Adrenal gland (tissue), 12 donors: ENCODE results near the gene TRIO. TPM values are rescaled to one million over a fixed set of nuclear protein-coding genes. Genes with fewer than 3 reads are reported as not detected.

ENCODE experiments used
- DNase-seq, 7 donors: peaks; one replicate each; pipeline ENCODE4 v3.0.0-alpha.2; 2019 to 2020
- H3K27ac ChIP-seq, 5 donors: fragments of 200-600 bp; sonication (generic) in 4 of 5; 1 replicate in 3 of 5; 2 replicates in 2 of 5; pipeline versions ENCODE4 v1.5.1 to v1.8.0; 2016 to 2020; ENCODE audit warnings: mild to moderate bottlenecking in 1 of 5
- H3K27me3 ChIP-seq: fragments of 200-600 bp; 2 replicates; pipeline ENCODE4 v1.8.0; 2021
- H3K36me3 ChIP-seq, 2 donors: fragments of 200-600 bp; replicated peaks in 1 of 2; 1 replicate in 1 of 2; 2 replicates in 1 of 2; pipeline versions ENCODE4 v1.5.1 to v1.8.0; 2018 to 2022
- H3K4me1 ChIP-seq, 2 donors: fragments of 200-600 bp; replicated peaks in 1 of 2; 1 replicate in 1 of 2; 2 replicates in 1 of 2; pipeline versions ENCODE4 v1.5.1 to v1.8.0; 2018 to 2021
- H3K4me3 ChIP-seq, 4 donors: fragments of 200-600 bp; sonication (generic) in 3 of 4; one replicate each; pipeline ENCODE4 v1.5.1; 2016 to 2018
- H3K9me3 ChIP-seq, 3 donors: fragments of 200-600 bp; sonication (generic) in 1 of 3; replicated peaks in 1 of 3; 1 replicate in 2 of 3; 2 replicates in 1 of 3; pipeline versions ENCODE4 v1.5.1 to v1.8.0; 2016 to 2021
- POLR2A ChIP-seq, 2 donors: fragments of 450-650 bp; IDR thresholded peaks; one replicate each; pipeline ENCODE4 v1.6.1; 2017; ENCODE audit warnings: antibody characterized with exemption in 2 of 2, mild to moderate bottlenecking in 2 of 2, moderate library complexity in 1 of 2
- WGBS, 4 donors: extraction: QIAGEN DNeasy Blood & Tissue Kit in 2 of 4; methylation state at CpG; one replicate each; pipeline versions ENCODE4 v1.1.5 to v1.1.7; 2013 to 2017; 5-methylcytosine and 5-hydroxymethylcytosine counted together
- intact Hi-C, 2 donors: fragments of 100-400 bp; cut with DNase I; formaldehyde crosslinking; loops; one replicate each; pipeline versions ENCODE4 v1.14.1 to v1.15.0; 2022 to 2023
- polyA plus RNA-seq, 3 donors: library from polyadenylated mRNA; stranded (reverse); fragments of 200-250 nt in 2 of 3; fragments of 350-450 nt in 1 of 3; fragmentation: Illumina TruSeq in 1 of 3; extraction: RNeasy Lipid Tissue Mini Kit (QIAGEN cat#74804) in 1 of 3; gene quantifications; one replicate each; pipeline ENCODE4 v1.2.3, GENCODE V29; 2013 to 2014
- total RNA-seq, 9 donors: library from RNA; depleted of rRNA in 4 of 9; stranded (reverse); fragments of >200 nt in 4 of 9; fragments of 120-200 nt in 1 of 9; fragmentation: NEBNext Ultra II Directional in 1 of 9; extraction: Animal tissue kit (Norgen Biotek cat#: 25700) in 1 of 9; gene quantifications; one replicate each; pipeline versions ENCODE4 v1.1.0 to v1.2.4, GENCODE V29; 2013 to 2023
- TF ChIP-seq, protein P1 (sequence below), 6 experiments: fragments of 450-650 bp in 4 of 6; fragments of 200-600 bp in 2 of 6; sonication (generic) in 1 of 6; IDR thresholded peaks; 1 replicate in 5 of 6; 2 replicates in 1 of 6; pipeline versions ENCODE4 v1.5.1 to v1.8.0; 2016 to 2021; ENCODE audit warnings: antibody characterized with exemption in 6 of 6, mild to moderate bottlenecking in 2 of 6, moderate library complexity in 1 of 6
- donor health status: healthy with polysubstance abuse.
- donor health status: Bipolar disorder and iron deficiency.
- donor health status: DM: yes; HTN: yes; CAD: no.
- donor health status: DM: no; HTN: no; CAD: no.
- donor health status: DM: no; HTN: no; CAD: no.
- donor health status: DM: yes; HTN: yes; CAD: no.

TRIO gene
- total and polyA plus RNA-seq, 12 donors: 27.3 to 109 (median 72.4) TPM

DNA sequence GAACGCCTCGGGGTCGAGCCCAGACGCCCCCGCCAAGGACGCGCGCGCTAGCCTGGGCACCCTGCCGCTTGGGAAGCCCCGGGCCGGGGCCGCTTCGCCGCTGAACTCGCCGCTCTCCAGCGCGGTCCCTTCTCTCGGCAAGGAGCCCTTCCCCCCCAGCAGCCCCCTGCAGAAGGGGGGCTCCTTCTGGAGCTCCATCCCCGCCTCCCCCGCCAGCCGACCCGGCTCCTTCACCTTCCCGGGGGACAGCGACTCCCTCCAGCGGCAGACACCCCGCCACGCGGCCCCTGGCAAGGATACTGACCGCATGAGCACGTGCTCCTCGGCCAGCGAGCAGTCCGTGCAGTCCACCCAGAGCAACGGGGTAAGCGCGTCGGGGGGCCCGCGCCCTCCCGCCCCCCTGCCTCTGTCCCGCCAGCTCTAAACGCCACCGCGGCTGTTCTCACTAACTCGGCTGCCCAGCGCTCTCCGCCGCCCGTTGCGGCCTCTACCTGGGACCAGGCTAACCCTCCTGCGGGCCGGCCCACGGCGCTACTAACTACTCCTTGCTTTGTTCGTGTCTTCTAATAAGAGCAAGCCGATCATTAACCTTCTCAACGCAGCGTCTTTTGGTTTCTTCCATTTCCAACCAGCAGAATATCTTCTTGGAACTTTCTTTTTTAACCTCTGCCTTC lies 344.9 kb downstream of the TRIO start:
- Histone ChIP-seq H3K4me3 (no peak overlapping the region), H3K4me1 (peaks cover 0 to 9% of the 10 kb centered on the region in 2 donors), H3K36me3 (peaks cover 0 to 47% of the 10 kb centered on the region in 2 donors)

DNA sequence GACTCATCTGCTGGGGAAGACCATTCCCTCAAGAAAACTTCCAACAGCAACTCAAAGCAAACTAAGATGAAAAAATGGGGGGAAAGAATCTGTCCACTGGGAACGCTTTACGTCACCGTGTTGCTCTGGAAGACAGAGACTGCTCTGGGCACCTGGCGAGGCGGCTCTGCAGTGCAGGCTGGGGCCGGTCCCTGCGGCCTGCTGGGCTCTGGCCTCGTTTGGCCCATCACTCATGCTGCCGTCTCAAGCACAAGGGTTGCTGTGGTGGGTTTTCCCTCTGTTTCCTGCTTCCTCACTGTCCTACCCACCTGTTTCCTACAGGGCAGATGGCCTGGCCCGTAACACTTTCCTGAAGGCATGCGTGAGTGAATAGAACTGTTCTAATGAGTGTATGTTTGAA lies 345.6 kb downstream of the TRIO start:
- intact Hi-C loops: no loop called here
- Histone ChIP-seq H3K4me3 (no peak overlapping the region), H3K27ac (no peak overlapping the region), H3K27me3 (no peaks in the 10 kb centered on the region), H3K4me1 (peaks cover 0 to 9% of the 10 kb centered on the region in 2 donors), H3K9me3 (no peaks in the 10 kb centered on the region), H3K36me3 (peaks cover 0 to 43% of the 10 kb centered on the region in 2 donors)
- peak in 1 of 7 donors; percentile 51 for DNase-seq
- TF ChIP-seq, protein P1, sequence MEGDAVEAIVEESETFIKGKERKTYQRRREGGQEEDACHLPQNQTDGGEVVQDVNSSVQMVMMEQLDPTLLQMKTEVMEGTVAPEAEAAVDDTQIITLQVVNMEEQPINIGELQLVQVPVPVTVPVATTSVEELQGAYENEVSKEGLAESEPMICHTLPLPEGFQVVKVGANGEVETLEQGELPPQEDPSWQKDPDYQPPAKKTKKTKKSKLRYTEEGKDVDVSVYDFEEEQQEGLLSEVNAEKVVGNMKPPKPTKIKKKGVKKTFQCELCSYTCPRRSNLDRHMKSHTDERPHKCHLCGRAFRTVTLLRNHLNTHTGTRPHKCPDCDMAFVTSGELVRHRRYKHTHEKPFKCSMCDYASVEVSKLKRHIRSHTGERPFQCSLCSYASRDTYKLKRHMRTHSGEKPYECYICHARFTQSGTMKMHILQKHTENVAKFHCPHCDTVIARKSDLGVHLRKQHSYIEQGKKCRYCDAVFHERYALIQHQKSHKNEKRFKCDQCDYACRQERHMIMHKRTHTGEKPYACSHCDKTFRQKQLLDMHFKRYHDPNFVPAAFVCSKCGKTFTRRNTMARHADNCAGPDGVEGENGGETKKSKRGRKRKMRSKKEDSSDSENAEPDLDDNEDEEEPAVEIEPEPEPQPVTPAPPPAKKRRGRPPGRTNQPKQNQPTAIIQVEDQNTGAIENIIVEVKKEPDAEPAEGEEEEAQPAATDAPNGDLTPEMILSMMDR (IDR thresholded peaks at IDR 0.05): no peak
- TF ChIP-seq POLR2A (IDR thresholded peaks at IDR 0.05): no peak
- WGBS, 4 donors: 76 to 95% (median 90%) methylated on average over 11 of the region's 11 CpGs

More for the DNA sequence above, 344.9 kb downstream of the TRIO start:
- intact Hi-C loops: no loop called here
- Histone ChIP-seq H3K27ac (no peak overlapping the region), H3K9me3 (no peaks in the 10 kb centered on the region), H3K27me3 (no peaks in the 10 kb centered on the region)
- peak in 1 of 7 donors; percentile 50 for DNase-seq
- no peak for TF ChIP-seq POLR2A (IDR thresholded peaks at IDR 0.05)
- TF ChIP-seq, protein P1 (IDR thresholded peaks at IDR 0.05): no peak
- WGBS, 4 donors: 88 to 97% (median 92%) methylated on average over 16 to 60 of the region's 60 CpGs

DNA sequence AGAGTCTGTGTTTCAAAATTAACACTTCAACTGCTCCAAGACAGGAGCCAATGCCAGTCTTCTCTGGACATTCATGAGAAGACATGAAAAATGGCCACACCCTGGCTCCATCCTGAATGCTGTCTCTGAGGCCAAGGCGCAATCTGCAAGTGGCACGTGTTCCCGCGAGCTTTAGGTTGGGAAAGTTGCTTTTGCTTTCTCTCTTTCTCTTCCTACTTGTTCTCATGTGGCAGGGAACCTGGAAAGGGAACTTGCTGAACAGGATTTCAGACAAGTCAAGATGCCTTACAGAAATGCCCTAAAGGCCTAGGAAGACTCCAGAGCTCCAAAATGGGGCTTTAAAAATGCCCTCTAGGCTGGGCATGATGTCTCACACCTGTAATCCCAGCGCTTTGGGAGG lies 346.5 kb downstream of the TRIO start:
- peaks cover 0 to 9% of the 10 kb centered on the region in 2 donors for H3K4me1 ChIP-seq
- DNase-seq: peak in 2 of 7 donors; percentile 19 to 55
- H3K4me3 ChIP-seq: no peak overlapping the region
- intact Hi-C loops: no loop called here
- 87 to 98% (median 92%) methylated on average over 4 to 5 of the region's 5 CpGs for WGBS, 4 donors
- no peak for TF ChIP-seq POLR2A (IDR thresholded peaks at IDR 0.05)
- TF ChIP-seq, protein P1 (IDR thresholded peaks at IDR 0.05): no peak
- peaks cover 0 to 48% of the 10 kb centered on the region in 2 donors for H3K36me3 ChIP-seq
- H3K9me3 ChIP-seq: no peaks in the 10 kb centered on the region
- peak overlapping the region in 1 of 5 donors; percentile 2 for H3K27ac ChIP-seq
- no peaks in the 10 kb centered on the region for H3K27me3 ChIP-seq

DNA sequence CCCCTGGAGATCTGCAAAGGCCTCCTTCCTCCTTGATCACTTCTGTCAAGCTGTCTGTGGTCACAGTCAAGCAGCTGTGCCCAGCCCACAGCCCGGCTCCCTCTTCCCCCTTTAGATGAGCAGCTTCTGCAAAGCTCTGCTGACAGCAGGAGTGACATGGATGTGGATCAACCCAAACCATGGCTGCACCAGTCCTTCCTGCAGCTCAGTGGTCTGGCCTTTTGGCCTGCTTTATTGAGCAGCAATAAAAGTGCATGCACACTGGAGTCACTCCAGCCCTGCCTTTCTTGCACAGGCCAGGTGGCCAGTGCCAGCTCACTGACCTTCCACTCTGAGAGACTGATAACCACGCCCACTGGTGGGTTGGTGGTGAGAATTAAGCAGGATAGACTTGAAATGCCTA lies 347.2 kb downstream of the TRIO start:
- Histone ChIP-seq H3K27ac (peak overlapping the region in 1 of 5 donors; percentile 2), H3K4me3 (no peak overlapping the region), H3K4me1 (peaks cover 0 to 9% of the 10 kb centered on the region in 2 donors), H3K9me3 (no peaks in the 10 kb centered on the region), H3K36me3 (peaks cover 0 to 43% of the 10 kb centered on the region in 2 donors), H3K27me3 (no peaks in the 10 kb centered on the region)
- TF ChIP-seq, protein P1 (IDR thresholded peaks at IDR 0.05): no peak
- no peak for TF ChIP-seq POLR2A (IDR thresholded peaks at IDR 0.05)
- peak in 5 of 7 donors; percentile 45 to 65 (median 52) for DNase-seq
- 51 to 75% (median 62%) methylated on average over 2 of the region's 2 CpGs for WGBS, 4 donors
- intact Hi-C loops: no loop called here
